GM21737 (cell line): ENCODE data around the gene PTPA.
A peak's percentile ranks its signal among the peaks of the same experiment; 100 is the strongest.
"Not testable (repeated sequence)": the region's sequence is repeated elsewhere in the genome, so short reads cannot be mapped to it uniquely, and the experiment has no call there.

Source experiments
- ATAC-seq: cut with Tn5 transposase; IDR thresholded peaks from one replicate; pipeline ENCODE4 v1.9.1; 2021; ENCODE audit warnings: mild to moderate bottlenecking, moderate library complexity; ENCODE audit not compliant: unreplicated experiment

PTPA gene

DNA sequence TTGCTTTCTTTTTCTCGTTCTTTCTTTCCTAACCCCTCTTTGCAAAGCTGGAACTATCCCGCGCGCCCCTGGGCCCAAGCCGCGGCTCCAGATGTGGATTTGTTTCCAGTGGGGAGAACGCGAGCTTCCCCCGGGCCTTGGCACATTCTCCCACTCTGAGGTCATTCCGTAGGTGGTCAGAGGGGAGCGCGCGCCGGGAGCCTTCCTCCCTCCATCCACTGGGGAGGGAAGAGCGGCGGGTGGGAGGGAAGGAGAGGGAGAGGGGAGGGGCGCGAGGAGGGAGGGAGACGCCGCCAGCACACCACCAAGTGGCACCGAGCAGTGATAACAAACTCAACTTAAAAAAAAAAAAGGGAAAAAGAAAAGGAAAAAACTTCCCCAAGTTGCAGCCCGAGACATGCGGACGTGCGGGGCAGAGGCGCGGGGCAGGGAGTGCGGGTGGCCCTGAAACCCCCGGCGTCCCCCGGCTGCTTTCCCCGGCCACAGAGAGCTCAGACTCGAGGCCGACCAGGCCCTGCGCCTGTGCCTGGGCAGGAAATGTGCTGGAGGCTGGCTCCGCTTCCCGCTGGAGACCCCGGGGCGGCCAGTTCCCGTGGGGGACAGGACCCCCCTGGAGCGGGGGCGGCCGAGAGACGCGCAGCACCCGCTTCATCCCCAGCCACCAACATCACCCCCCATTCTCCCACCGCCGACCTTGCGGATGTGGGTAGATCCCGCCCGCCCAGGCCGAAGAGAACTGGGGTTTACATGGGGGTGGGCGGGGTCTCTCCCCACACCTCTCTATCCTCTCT lies 63.7 kb downstream of the PTPA start:
- no peak for ATAC-seq

DNA sequence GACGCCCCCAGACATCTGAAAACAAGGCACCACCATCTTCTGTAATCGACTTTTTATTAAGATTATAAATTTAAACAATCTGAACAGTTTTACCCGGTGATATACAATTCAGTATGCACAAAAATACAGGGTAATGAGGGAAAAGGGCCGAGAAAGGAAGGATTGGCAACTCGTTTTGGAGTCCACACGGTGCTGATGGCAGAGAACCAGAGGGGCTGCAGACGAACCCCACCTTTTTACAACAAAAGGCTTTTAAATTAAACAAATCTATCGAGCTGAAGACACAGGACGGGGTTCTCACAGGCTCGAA lies 64.3 kb downstream of the PTPA start:
- ATAC-seq: no peak

GRCh38 chr9:129175825-129176633 lies 64.8 kb downstream of the PTPA start:
- ATAC-seq: no peak

GRCh38 chr9:129176701-129177442 lies 65.7 kb downstream of the PTPA start:
- ATAC-seq: peak; percentile 0

- ATAC-seq: peak; percentile 13
Observed at GRCh38 chr9:129177443-129177790, 66.2 kb downstream of the PTPA start.

DNA sequence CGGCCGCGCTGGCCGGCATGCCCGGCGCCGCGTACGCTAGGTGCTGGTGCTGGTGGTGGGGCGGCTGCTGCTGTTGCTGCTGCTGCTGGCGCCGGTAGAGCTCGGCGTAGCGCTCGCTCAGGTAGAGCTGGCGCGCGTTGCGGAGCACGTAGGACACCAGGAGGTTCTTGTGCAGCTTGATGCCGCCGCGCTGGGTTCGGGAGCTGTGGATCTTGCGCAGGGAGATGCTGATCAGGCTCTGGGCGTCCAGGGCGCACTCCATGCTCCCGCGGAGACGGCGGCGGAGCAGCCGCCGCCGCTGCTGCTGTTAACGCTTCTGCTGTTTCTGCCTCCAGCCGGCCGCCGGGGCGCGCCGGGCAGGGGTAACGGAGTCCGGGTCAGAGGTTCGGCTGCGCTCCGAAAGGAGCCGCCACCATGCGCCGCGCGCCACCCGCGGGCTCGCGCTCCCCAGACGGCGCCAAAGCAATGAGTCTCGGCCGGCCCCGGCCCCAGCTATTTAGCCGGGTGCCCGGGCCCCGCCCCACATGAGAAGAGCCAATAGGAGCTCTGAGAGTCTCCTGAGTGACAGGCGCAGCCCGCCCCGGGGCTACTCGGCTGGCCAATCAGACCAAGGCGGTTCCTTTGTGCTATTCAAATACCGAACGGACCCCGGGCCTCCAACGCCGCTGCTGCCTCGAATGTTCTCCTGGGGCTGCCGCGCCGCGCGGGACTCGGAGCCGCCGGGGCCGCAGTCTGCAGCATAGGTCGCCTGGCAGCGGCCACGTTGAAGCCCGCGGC lies 66.8 kb downstream of the PTPA start, which contains the start of gene IER5L:
Gene IER5L (minus strand): TSS at position 471 of the 777 bp plus-strand sequence. CDS start 209 bp downstream, at position 262.
- peak; percentile 67 for ATAC-seq

DNA sequence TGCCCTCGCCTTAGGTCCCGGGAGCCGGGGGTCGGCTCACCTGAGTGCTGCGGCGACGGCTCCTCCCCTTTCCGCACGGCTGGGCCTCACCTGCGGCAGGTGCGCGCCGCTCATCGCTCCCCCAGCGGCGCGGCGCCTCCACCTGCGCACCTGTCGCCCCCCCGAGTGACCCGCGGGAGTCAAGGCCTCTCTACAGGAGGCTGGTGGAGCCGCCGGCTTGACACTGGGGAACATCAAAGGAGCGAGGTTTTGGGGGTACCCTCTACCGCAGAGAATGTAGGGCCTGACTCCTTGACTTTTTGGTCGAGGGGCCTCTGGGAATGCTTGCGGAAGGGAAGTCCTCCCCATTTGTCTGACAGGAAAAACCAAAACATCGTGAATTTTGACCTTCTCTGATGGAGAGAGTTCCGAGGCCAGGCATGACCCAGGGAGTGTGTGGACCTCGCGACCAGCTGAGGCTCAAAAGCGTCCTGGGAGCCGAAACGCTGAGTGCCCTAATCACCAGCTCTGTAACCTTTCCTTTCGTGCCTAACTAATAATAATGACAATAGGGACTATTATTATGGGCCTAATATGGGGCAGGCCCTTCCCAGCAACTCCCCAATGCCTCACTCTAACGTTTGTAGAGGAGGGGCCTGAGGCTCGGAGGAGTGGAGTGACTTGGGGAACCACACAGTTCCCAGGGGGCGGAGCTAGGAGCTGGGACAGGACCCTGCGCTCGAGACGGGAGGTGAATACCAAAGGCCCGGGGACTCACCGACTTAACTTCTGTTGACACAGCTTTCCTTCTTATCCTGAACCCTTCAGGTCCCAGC lies 67.6 kb downstream of the PTPA start:
- ATAC-seq: no peak

- ATAC-seq: no peak
Observed at GRCh38 chr9:129181246-129181645, 70.0 kb downstream of the PTPA start.

- ATAC-seq: no peak
Observed at GRCh38 chr9:129182122-129182521, 70.9 kb downstream of the PTPA start.

- no peak for ATAC-seq
Observed at GRCh38 chr9:129182625-129183494, 71.6 kb downstream of the PTPA start.

DNA sequence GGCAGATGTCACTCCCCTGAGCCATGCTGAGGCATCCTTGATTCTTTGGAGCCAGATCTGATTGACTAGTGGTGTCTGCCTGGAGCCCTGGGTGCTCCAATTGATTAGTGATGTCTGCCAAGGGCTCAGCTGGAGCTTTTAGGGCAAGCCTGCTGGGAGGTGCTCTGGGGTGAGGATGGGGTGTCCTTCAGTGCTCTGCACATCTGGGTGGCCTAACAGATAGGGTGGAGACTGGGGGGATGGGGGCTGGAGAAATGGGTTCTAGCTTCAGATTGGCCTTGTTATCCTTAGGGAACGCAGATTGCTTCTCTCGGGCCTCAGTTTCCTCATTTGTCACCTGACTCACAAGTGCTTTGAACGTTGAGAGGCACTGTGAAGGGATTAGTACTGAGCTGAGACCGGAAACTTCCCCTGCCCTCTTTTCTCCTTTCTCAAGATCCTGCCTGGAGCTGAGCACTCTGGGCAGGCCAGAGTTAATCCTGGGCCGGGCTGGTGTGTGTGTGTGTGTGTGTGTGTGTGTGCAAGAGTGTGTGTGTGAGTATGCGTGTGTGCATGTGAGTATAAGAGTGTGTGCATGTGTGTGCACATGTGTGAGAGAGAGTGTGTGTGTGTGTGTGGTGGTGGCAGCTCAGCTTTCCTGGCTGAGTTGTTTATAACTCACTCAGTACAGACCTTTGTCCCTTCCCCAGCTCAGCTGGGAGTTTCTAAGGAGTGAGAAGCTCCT lies 72.4 kb downstream of the PTPA start:
- no peak for ATAC-seq

DNA sequence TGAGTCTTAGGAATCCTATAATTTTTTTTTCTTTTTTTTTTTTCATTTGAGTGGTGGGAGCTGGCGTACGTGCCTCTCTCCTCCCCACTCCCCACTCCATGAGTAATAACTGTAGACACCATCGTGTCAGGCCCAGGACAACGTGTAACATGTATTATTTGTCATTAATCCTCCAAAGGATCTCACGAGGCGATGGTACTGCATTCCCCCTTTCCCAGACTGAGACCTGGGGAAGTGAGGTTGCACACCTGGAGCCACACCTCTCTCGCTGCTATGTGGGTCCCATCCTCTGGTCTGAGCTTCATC lies 73.0 kb downstream of the PTPA start:
- no peak for ATAC-seq

GRCh38 chr9:129184596-129185122 lies 73.4 kb downstream of the PTPA start:
- no peak for ATAC-seq

- no peak for ATAC-seq
Observed at GRCh38 chr9:129185402-129185801, 74.2 kb downstream of the PTPA start.

GRCh38 chr9:129185991-129186390 lies 74.8 kb downstream of the PTPA start:
- no peak for ATAC-seq

- no peak for ATAC-seq
Observed at GRCh38 chr9:129187042-129187441, 75.8 kb downstream of the PTPA start.

DNA sequence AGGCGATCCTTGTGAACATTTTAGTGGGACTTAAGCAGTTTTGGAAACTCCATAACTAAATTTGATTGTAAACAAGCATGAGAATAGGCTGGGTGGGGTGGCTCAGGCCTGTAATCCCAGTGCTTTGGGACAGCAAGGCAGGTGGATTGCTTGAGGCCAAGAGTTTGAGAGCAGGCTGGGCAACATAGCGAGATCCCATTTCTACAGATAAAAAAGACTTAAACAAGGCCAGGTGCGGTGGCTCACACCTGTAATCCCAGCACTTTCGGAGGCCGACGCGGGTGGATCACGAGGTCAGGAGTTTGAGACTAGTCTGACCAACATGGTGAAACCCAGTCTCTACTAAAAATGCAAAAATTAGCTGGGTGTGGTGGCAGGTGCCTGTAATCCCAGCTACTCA lies 78.8 kb downstream of the PTPA start:
- not testable (repeated sequence) for ATAC-seq

GRCh38 chr9:129191234-129191633 lies 80.0 kb downstream of the PTPA start:
- ATAC-seq: no peak
